H9 (cell line): ENCODE results near the gene RXFP2. TPM values are rescaled to one million over a fixed set of nuclear protein-coding genes. Genes with fewer than 3 reads are reported as not detected.

ENCODE experiments used
- DNase-seq: peaks from one replicate; pipeline ENCODE4 v3.0.0-alpha.2; 2017
- H2AFZ ChIP-seq: one replicate; pipeline ENCODE4 v1.6.1; 2013; ENCODE audit warnings: mild to moderate bottlenecking, low read length, control low read depth, moderate library complexity
- H2AK5ac ChIP-seq: 2 replicates; pipeline ENCODE4 v1.6.1; 2013; ENCODE audit warnings: low read length, control low read depth, mixed read lengths; ENCODE audit not compliant: insufficient read length
- H2BK120ac ChIP-seq: one replicate; pipeline ENCODE4 v1.6.1; 2013; ENCODE audit warnings: low read depth, mild to moderate bottlenecking, low read length, control low read depth, inconsistent platforms; ENCODE audit not compliant: poor library complexity, severe bottlenecking
- H2BK12ac ChIP-seq: 2 replicates; pipeline ENCODE4 v1.6.1; 2013; ENCODE audit warnings: low read length, control low read depth, mixed read lengths, low read depth; ENCODE audit not compliant: insufficient read length
- H2BK15ac ChIP-seq: 2 replicates; pipeline ENCODE4 v1.6.1; 2013; ENCODE audit warnings: low read depth, low read length, control low read depth
- H2BK20ac ChIP-seq: one replicate; pipeline ENCODE4 v1.6.1; 2013; ENCODE audit warnings: low read depth, mild to moderate bottlenecking, low read length, control low read depth, inconsistent platforms; ENCODE audit not compliant: poor library complexity, severe bottlenecking
- H2BK5ac ChIP-seq: 2 replicates; pipeline ENCODE4 v1.6.1; 2013; ENCODE audit warnings: low read length, control low read depth, mixed read lengths; ENCODE audit not compliant: insufficient read length
- H3K14ac ChIP-seq: 2 replicates; pipeline ENCODE4 v1.6.1; 2013; ENCODE audit warnings: low read length, control low read depth; ENCODE audit not compliant: insufficient read depth
- H3K18ac ChIP-seq: 2 replicates; pipeline ENCODE4 v1.6.1; 2013; ENCODE audit warnings: low read depth, mild to moderate bottlenecking, mixed read lengths, low read length, control low read depth; ENCODE audit not compliant: insufficient read length
- H3K23ac ChIP-seq: 2 replicates; pipeline ENCODE4 v1.6.1; 2013; ENCODE audit warnings: low read length, control low read depth, mixed read lengths, low read depth; ENCODE audit not compliant: insufficient read length
- H3K23me2 ChIP-seq: 2 replicates; pipeline ENCODE4 v1.6.1; 2013; ENCODE audit warnings: low read depth, mild to moderate bottlenecking, mixed read lengths, low read length, control low read depth; ENCODE audit not compliant: insufficient read length, poor library complexity, severe bottlenecking
- H3K27ac ChIP-seq: 2 replicates; pipeline ENCODE4 v1.5.1; 2013; ENCODE audit warnings: low read length, control low read depth, mixed read lengths, low read depth; ENCODE audit not compliant: insufficient read length
- H3K27me3 ChIP-seq: 2 replicates; pipeline ENCODE4 v1.6.1; 2013; ENCODE audit warnings: low read length, control low read depth, inconsistent platforms; ENCODE audit not compliant: insufficient read depth
- H3K4ac ChIP-seq: 2 replicates; pipeline ENCODE4 v1.6.1; 2013; ENCODE audit warnings: low read depth, mild to moderate bottlenecking, control low read depth, inconsistent platforms, low read length, moderate library complexity
- H3K4me1 ChIP-seq: 2 replicates; pipeline ENCODE4 v1.6.1; 2013; ENCODE audit warnings: low read length, control low read depth, inconsistent platforms; ENCODE audit not compliant: insufficient read depth
- H3K4me2 ChIP-seq: 2 replicates; pipeline ENCODE4 v1.6.1; 2013; ENCODE audit warnings: low read length, control low read depth, mixed read lengths; ENCODE audit not compliant: insufficient read length, insufficient read depth
- H3K56ac ChIP-seq: 2 replicates; pipeline ENCODE4 v1.6.1; 2013; ENCODE audit warnings: low read depth, mild to moderate bottlenecking, mixed read lengths, low read length, control low read depth; ENCODE audit not compliant: insufficient read length
- H3K79me1 ChIP-seq: 2 replicates; pipeline ENCODE4 v1.6.1; 2013; ENCODE audit warnings: low read depth, mild to moderate bottlenecking, moderate library complexity, low read length, control low read depth, inconsistent platforms; ENCODE audit not compliant: insufficient read depth, poor library complexity, severe bottlenecking
- H3K79me2 ChIP-seq: 2 replicates; pipeline ENCODE4 v1.6.1; 2013; ENCODE audit warnings: low read length, control low read depth, inconsistent platforms; ENCODE audit not compliant: insufficient read depth
- H3K9ac ChIP-seq: 2 replicates; pipeline ENCODE4 v1.6.1; 2013; ENCODE audit warnings: low read length, control low read depth, mixed read lengths; ENCODE audit not compliant: insufficient read length; ENCODE audit errors: extremely low read depth
- H3K9me3 ChIP-seq: one replicate; pipeline ENCODE4 v1.6.1; 2013; ENCODE audit warnings: low read depth, low read length, inconsistent platforms; ENCODE audit not compliant: control insufficient read depth
- H3T11ph ChIP-seq: one replicate; pipeline ENCODE4 v1.6.1; 2013; ENCODE audit warnings: mild to moderate bottlenecking, low read length, control low read depth, inconsistent platforms
- H4K20me1 ChIP-seq: one replicate; pipeline ENCODE4 v1.6.1; 2013; ENCODE audit not compliant: control insufficient read depth, insufficient read length, insufficient read depth
- H4K5ac ChIP-seq: 2 replicates; pipeline ENCODE4 v1.6.1; 2013; ENCODE audit warnings: low read depth, mild to moderate bottlenecking, mixed read lengths, low read length, control low read depth; ENCODE audit not compliant: insufficient read length
- H4K8ac ChIP-seq: replicated peaks from 2 replicates; pipeline ENCODE4 v1.6.1; 2013; ENCODE audit warnings: low read length, control low read depth, mixed read lengths, low read depth; ENCODE audit not compliant: insufficient read length
- H4K91ac ChIP-seq: 2 replicates; pipeline ENCODE4 v1.6.1; 2013; ENCODE audit warnings: low read depth, mild to moderate bottlenecking, moderate library complexity, mixed read lengths, low read length, control low read depth; ENCODE audit not compliant: insufficient read length
- H3K27ac Mint-ChIP-seq, 3 experiments: 2 replicates in 2 of 3; 3 replicates in 1 of 3; pipeline ENCODE4 v1.8.0; 2020 to 2021; ENCODE audit warnings: mixed read lengths in 3 of 3, mild to moderate bottlenecking in 1 of 3, moderate library complexity in 1 of 3
- H3K27me3 Mint-ChIP-seq: 2 replicates; pipeline ENCODE4 v1.8.0; 2021; ENCODE audit warnings: low read depth, mild to moderate bottlenecking, moderate library complexity, mixed read lengths
- H3K36me3 Mint-ChIP-seq, 3 experiments: 2 replicates in 2 of 3; 3 replicates in 1 of 3; pipeline ENCODE4 v1.8.0; 2020 to 2021; ENCODE audit warnings: low read depth in 3 of 3, mixed read lengths in 3 of 3; ENCODE audit not compliant: insufficient read depth in 1 of 3
- H3K4me1 Mint-ChIP-seq, 2 experiments: 2 replicates each; pipeline ENCODE4 v1.8.0; 2020; ENCODE audit warnings: mixed read lengths in 2 of 2
- H3K4me3 Mint-ChIP-seq, 2 experiments: 2 replicates in 1 of 2; 3 replicates in 1 of 2; pipeline ENCODE4 v1.8.0; 2020 to 2021; ENCODE audit warnings: mild to moderate bottlenecking in 2 of 2, mixed read lengths in 2 of 2, moderate library complexity in 1 of 2
- H3K9me3 Mint-ChIP-seq, 2 experiments: 2 replicates in 1 of 2; 3 replicates in 1 of 2; pipeline ENCODE4 v1.8.0; 2020; ENCODE audit warnings: mild to moderate bottlenecking in 2 of 2, mixed read lengths in 2 of 2, moderate library complexity in 1 of 2
- WGBS: extraction: QIAGEN DNeasy Blood & Tissue Kit; methylation state at CpG from one replicate; pipeline ENCODE4 v1.1.7; 2013; ENCODE audit warnings: missing lambda C conversion rate, low lambda C conversion rate, mixed read lengths; ENCODE audit not compliant: insufficient read length; ENCODE audit errors: extremely low coverage; 5-methylcytosine and 5-hydroxymethylcytosine counted together
- total RNA-seq: library from RNA; stranded (reverse); gene quantifications from 2 replicates; pipeline ENCODE4 v1.2.1, GENCODE V29; 2021
- TF ChIP-seq, protein P1 (sequence below): fragments of 200-600 bp; sonication (generic); conservative IDR thresholded peaks from 3 replicates; pipeline ENCODE4 v1.8.0; 2021; ENCODE audit warnings: antibody characterized with exemption, mild to moderate bottlenecking

RXFP2 gene
- total RNA-seq, 1 experiment from 2014 or later: not detected

DNA sequence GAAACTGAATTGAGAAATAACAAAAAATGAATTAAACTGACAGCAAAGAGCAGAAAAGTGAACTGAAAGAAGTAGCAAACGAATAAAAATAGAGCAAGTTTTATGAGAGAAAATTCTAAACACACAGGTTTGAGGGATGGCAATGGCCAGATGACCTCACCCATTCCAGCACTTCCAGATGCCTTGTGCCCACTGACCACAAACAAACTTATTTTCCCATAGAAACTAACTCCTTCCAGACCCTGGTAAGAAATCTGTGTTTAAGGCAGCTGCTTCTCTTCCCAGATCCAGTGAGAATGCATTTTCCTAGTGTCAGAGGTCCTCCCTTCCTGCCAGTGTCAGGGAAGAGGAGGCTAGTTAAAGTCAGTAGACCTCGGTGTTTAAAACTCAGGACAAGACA is 51.7 kb downstream of the RXFP2 start:
- TF ChIP-seq, protein P1, sequence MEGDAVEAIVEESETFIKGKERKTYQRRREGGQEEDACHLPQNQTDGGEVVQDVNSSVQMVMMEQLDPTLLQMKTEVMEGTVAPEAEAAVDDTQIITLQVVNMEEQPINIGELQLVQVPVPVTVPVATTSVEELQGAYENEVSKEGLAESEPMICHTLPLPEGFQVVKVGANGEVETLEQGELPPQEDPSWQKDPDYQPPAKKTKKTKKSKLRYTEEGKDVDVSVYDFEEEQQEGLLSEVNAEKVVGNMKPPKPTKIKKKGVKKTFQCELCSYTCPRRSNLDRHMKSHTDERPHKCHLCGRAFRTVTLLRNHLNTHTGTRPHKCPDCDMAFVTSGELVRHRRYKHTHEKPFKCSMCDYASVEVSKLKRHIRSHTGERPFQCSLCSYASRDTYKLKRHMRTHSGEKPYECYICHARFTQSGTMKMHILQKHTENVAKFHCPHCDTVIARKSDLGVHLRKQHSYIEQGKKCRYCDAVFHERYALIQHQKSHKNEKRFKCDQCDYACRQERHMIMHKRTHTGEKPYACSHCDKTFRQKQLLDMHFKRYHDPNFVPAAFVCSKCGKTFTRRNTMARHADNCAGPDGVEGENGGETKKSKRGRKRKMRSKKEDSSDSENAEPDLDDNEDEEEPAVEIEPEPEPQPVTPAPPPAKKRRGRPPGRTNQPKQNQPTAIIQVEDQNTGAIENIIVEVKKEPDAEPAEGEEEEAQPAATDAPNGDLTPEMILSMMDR: no peak
- no peak overlapping the region for H3K56ac ChIP-seq
- no peak overlapping the region for H3K4me2 ChIP-seq
- WGBS: no CpG with 5 or more reads among the region's 2 CpGs
- no peak overlapping the region for H2BK5ac ChIP-seq
- no peak overlapping the region for H2BK20ac ChIP-seq
- H3K9ac ChIP-seq: no peak overlapping the region
- H4K8ac ChIP-seq: no peak overlapping the region
- no peak overlapping the region for H3K18ac ChIP-seq
- H3K36me3 Mint-ChIP-seq: no peaks in the 10 kb centered on the region
- H3K27ac Mint-ChIP-seq: no peak overlapping the region
- no peak overlapping the region for H3K4me3 Mint-ChIP-seq
- H3K79me2 ChIP-seq: no peaks in the 10 kb centered on the region
- no peak overlapping the region for H2AK5ac ChIP-seq
- H3K27me3 Mint-ChIP-seq: no peaks in the 10 kb centered on the region
- H2BK12ac ChIP-seq: no peak overlapping the region
- H3K27me3 ChIP-seq: no peaks in the 10 kb centered on the region
- no peak overlapping the region for H4K91ac ChIP-seq
- no peaks in the 10 kb centered on the region for H3K9me3 Mint-ChIP-seq
- no peak overlapping the region for H3T11ph ChIP-seq
- no peak overlapping the region for H4K5ac ChIP-seq
- H3K4me1 ChIP-seq: no peaks in the 10 kb centered on the region
- H3K23me2 ChIP-seq: no peaks in the 10 kb centered on the region
- no peak overlapping the region for H2AFZ ChIP-seq
- H3K9me3 ChIP-seq: no peaks in the 10 kb centered on the region
- H3K4ac ChIP-seq: no peak overlapping the region
- no peak overlapping the region for H2BK15ac ChIP-seq
- H3K14ac ChIP-seq: no peak overlapping the region
- H4K20me1 ChIP-seq: no peaks in the 10 kb centered on the region
- H2BK120ac ChIP-seq: no peak overlapping the region
- H3K27ac ChIP-seq: no peak overlapping the region
- no peaks in the 10 kb centered on the region for H3K4me1 Mint-ChIP-seq
- no peak overlapping the region for H3K23ac ChIP-seq
- no peak for DNase-seq
- no peaks in the 10 kb centered on the region for H3K79me1 ChIP-seq
